Measurements from ENCODE around the gene ATP10A. TPM values are rescaled to one million over a fixed set of nuclear protein-coding genes. Genes with fewer than 3 reads are reported as not detected.

ATP10A gene
- total RNA-seq, 1 donor from 2014 or later: 7.6 TPM

DNA sequence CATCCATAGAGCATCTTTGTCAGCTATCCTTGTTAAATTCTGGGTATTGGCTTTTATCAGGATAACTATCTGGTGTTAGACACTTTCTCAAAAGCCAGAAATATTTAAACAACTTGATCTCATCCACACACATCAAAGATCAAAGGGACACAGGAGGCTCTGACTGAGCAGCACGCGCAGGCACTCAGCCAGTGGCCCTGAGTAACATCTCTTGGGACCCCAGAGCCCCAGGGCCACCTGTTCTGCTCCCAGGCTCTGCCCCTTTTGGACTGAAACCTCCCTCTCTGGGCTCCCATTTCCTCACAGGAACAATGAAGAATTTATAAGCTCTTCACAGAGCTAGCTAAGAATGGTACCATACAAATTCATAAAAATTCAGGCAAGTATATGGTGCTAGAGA lies 16.1 kb downstream of the ATP10A start:
- TF ChIP-seq CTCF (IDR thresholded peaks at IDR 0.05; ENCODE audit: insufficient read depth, low read length, poor library complexity, severe bottlenecking): no peak
- no peak for DNase-seq (ENCODE audit: low read depth)
- Histone ChIP-seq H3K4me3 (ENCODE audit: low read depth, low read length) (no peak overlapping the region), H3K36me3 (ENCODE audit: control insufficient read depth, insufficient read depth, low read length) (no peaks in the 10 kb centered on the region), H3K27me3 (ENCODE audit: control insufficient read depth, insufficient read depth, low read length) (no peaks in the 10 kb centered on the region)

GRCh38 chr15:25846377-25846776 lies 16.8 kb downstream of the ATP10A start:
- no peak for DNase-seq (ENCODE audit: low read depth)
- H3K4me3 ChIP-seq (ENCODE audit: low read depth, low read length): no peak overlapping the region
- H3K27me3 ChIP-seq (ENCODE audit: control insufficient read depth, insufficient read depth, low read length): no peaks in the 10 kb centered on the region
- H3K36me3 ChIP-seq (ENCODE audit: control insufficient read depth, insufficient read depth, low read length): no peaks in the 10 kb centered on the region
- TF ChIP-seq CTCF (IDR thresholded peaks at IDR 0.05; ENCODE audit: insufficient read depth, low read length, poor library complexity, severe bottlenecking): no peak

- Histone ChIP-seq H3K36me3 (ENCODE audit: control insufficient read depth, insufficient read depth, low read length) (no peaks in the 10 kb centered on the region), H3K27me3 (ENCODE audit: control insufficient read depth, insufficient read depth, low read length) (no peaks in the 10 kb centered on the region), H3K4me3 (ENCODE audit: low read depth, low read length) (no peak overlapping the region)
- DNase-seq (ENCODE audit: low read depth): no peak
- TF ChIP-seq CTCF (IDR thresholded peaks at IDR 0.05; ENCODE audit: insufficient read depth, low read length, poor library complexity, severe bottlenecking): no peak
These were observed 18.0 kb downstream of the ATP10A start for GRCh38 chr15:25844981-25845680.

DNA sequence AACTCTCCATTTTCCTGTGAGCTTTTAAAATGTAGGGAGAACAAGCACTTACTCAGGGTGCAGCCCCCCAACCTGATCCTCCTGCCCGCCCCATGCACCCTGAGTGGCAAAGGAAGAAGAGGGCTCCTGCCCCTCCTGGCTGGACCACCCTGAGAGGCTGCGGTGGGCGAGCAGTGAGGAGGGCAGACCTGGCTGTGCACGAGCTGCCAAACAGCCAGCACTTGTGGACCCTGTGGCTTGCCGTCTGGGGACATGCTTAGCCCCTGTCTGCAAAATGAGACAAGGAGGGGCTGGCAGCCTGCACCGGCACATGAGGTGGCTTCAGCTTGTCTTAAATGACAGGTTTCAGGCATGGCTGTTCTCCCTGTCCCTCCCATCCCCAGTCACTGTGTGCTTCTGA lies 18.6 kb downstream of the ATP10A start:
- Histone ChIP-seq H3K36me3 (ENCODE audit: control insufficient read depth, insufficient read depth, low read length) (no peaks in the 10 kb centered on the region), H3K4me3 (ENCODE audit: low read depth, low read length) (no peak overlapping the region), H3K27me3 (ENCODE audit: control insufficient read depth, insufficient read depth, low read length) (no peaks in the 10 kb centered on the region)
- TF ChIP-seq CTCF (IDR thresholded peaks at IDR 0.05; ENCODE audit: insufficient read depth, low read length, poor library complexity, severe bottlenecking): no peak
- DNase-seq (ENCODE audit: low read depth): no peak

- H3K27me3 ChIP-seq (ENCODE audit: control insufficient read depth, insufficient read depth, low read length): no peaks in the 10 kb centered on the region
- TF ChIP-seq CTCF (IDR thresholded peaks at IDR 0.05; ENCODE audit: insufficient read depth, low read length, poor library complexity, severe bottlenecking): no peak
- no peak overlapping the region for H3K4me3 ChIP-seq (ENCODE audit: low read depth, low read length)
- no peak for DNase-seq (ENCODE audit: low read depth)
- no peaks in the 10 kb centered on the region for H3K36me3 ChIP-seq (ENCODE audit: control insufficient read depth, insufficient read depth, low read length)
These were observed 19.1 kb downstream of the ATP10A start for GRCh38 chr15:25844076-25844475.

DNA sequence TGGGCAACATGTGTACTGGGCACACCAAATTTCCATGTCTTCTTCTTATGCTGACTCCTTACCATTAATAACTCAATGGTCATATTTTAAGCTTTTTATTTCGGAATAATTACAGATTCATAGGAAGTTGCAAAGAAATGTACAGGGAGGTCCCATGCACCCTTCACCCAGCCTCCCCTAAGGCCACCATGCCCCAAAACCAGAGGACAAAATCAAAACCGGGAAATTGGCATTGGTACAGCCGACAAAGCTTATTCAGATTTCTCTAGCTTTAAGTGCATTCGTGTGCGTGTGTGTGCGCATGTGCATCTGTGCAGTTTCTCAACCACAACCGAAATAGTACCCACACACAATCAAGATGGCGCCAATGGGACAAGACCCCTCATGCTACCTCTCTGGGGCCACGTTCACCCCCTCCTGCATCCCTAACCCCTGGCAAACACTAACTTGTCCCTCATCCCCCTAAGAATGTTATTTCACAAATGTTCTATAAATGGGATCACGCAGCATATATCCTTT lies 23.4 kb downstream of the ATP10A start:
- TF ChIP-seq CTCF (IDR thresholded peaks at IDR 0.05; ENCODE audit: insufficient read depth, low read length, poor library complexity, severe bottlenecking): no peak
- no peaks in the 10 kb centered on the region for H3K36me3 ChIP-seq (ENCODE audit: control insufficient read depth, insufficient read depth, low read length)

More for the DNA sequence above, 23.4 kb downstream of the ATP10A start:
- H3K27me3 ChIP-seq (ENCODE audit: control insufficient read depth, insufficient read depth, low read length): no peaks in the 10 kb centered on the region
- no peak for DNase-seq (ENCODE audit: low read depth)
- no peak overlapping the region for H3K4me3 ChIP-seq (ENCODE audit: low read depth, low read length)

Measured in kidney epithelial cell (primary cell).